Measurements from ENCODE around the gene FAXDC2. TPM values are rescaled to one million over a fixed set of nuclear protein-coding genes. Genes with fewer than 3 reads are reported as not detected.

The FAXDC2 gene
- total and polyA plus RNA-seq, 9 of the 15 experiments (the other 6 are each of a cell fraction or from before 2014, with no cell fraction given): 2.4 to 30.0 (median 9.9) TPM

- no peak for TF ChIP-seq ZBTB11 (CRISPR knock-in tag; IDR thresholded peaks at IDR 0.05)
- no peak for TF ChIP-seq ZNF274 (IDR thresholded peaks at IDR 0.05; ENCODE audit: borderline replicate concordance, low read depth, low read length)
- no peak for TF ChIP-seq MBD1 (CRISPR knock-in tag; IDR thresholded peaks at IDR 0.05)
- TF ChIP-seq NFE2 (IDR thresholded peaks at IDR 0.05; ENCODE audit: low read depth): no peak
- TF ChIP-seq ZNF830 (CRISPR knock-in tag; IDR thresholded peaks at IDR 0.05): no peak
- TF ChIP-seq FOXJ2 (tag; IDR thresholded peaks at IDR 0.05): no peak
- no peak for TF ChIP-seq MCM7 (IDR thresholded peaks at IDR 0.05)
- no peak for TF ChIP-seq SREBF2 (CRISPR knock-in tag; IDR thresholded peaks at IDR 0.05)
- no peak for TF ChIP-seq ZFP91 (CRISPR knock-in tag; IDR thresholded peaks at IDR 0.05)
- no peak for TF ChIP-seq ZNF347 (CRISPR knock-in tag; IDR thresholded peaks at IDR 0.05; ENCODE audit: low read depth)
- TF ChIP-seq RFX1 (IDR thresholded peaks at IDR 0.05): no peak
- TF ChIP-seq ASH1L (IDR thresholded peaks at IDR 0.05; ENCODE audit: borderline replicate concordance, low read depth, partially characterized antibody): no peak
- TF ChIP-seq ZNF175 (CRISPR knock-in tag; IDR thresholded peaks at IDR 0.05; ENCODE audit: low read depth): no peak
- no peak for TF ChIP-seq ZNF780A (CRISPR knock-in tag; IDR thresholded peaks at IDR 0.05)
- TF ChIP-seq TRIM25 (IDR thresholded peaks at IDR 0.05; ENCODE audit: borderline replicate concordance): no peak
- TF ChIP-seq GATA2 (CRISPR knock-in tag; IDR thresholded peaks at IDR 0.05): no peak
- TF ChIP-seq VEZF1 (CRISPR knock-in tag; IDR thresholded peaks at IDR 0.05): no peak
Observed at GRCh38 chr5:154878642-154879335, 28.4 kb upstream of the FAXDC2 start (continued).

Data from K562 (cell line).